GM12873 (cell line): ENCODE results near the gene KIAA1549.

Source experiments
- TF ChIP-seq, protein P1 (sequence below): IDR thresholded peaks from 2 replicates; pipeline ENCODE4 v1.5.1; 2012; ENCODE audit warnings: low read depth, mild to moderate bottlenecking, moderate library complexity, low read length, control low read depth; ENCODE audit not compliant: insufficient read depth; ENCODE audit errors: missing control alignments

The KIAA1549 gene

GRCh38 chr7:138845711-138846110, 135.5 kb downstream of the KIAA1549 start:
- TF ChIP-seq, protein P1, sequence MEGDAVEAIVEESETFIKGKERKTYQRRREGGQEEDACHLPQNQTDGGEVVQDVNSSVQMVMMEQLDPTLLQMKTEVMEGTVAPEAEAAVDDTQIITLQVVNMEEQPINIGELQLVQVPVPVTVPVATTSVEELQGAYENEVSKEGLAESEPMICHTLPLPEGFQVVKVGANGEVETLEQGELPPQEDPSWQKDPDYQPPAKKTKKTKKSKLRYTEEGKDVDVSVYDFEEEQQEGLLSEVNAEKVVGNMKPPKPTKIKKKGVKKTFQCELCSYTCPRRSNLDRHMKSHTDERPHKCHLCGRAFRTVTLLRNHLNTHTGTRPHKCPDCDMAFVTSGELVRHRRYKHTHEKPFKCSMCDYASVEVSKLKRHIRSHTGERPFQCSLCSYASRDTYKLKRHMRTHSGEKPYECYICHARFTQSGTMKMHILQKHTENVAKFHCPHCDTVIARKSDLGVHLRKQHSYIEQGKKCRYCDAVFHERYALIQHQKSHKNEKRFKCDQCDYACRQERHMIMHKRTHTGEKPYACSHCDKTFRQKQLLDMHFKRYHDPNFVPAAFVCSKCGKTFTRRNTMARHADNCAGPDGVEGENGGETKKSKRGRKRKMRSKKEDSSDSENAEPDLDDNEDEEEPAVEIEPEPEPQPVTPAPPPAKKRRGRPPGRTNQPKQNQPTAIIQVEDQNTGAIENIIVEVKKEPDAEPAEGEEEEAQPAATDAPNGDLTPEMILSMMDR: no peak

- TF ChIP-seq, protein P1: no peak
These were observed 137.3 kb downstream of the KIAA1549 start for GRCh38 chr7:138843632-138844580.

GRCh38 chr7:138842111-138842510, 139.1 kb downstream of the KIAA1549 start:
- TF ChIP-seq, protein P1: no peak

DNA sequence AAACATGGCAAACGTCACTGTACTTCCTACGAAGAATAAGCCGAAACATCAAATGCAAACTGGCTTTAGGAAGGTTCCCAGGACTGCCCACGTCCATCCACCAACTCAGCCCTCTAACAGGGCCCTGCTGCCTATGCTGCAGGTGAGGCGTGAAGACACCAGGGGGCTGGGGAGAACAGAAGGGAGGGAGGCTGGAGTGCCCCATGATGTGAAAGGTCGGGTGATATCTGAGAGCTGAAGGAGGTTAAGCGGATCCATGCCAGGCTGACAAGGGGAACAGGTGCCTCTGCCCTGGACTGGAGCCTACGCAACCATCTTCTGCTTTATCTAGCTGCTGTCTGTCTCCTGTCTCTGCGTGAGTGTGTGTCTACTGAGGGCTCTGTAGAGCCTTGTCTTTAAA, 143.0 kb downstream of the KIAA1549 start:
- TF ChIP-seq, protein P1: no peak

DNA sequence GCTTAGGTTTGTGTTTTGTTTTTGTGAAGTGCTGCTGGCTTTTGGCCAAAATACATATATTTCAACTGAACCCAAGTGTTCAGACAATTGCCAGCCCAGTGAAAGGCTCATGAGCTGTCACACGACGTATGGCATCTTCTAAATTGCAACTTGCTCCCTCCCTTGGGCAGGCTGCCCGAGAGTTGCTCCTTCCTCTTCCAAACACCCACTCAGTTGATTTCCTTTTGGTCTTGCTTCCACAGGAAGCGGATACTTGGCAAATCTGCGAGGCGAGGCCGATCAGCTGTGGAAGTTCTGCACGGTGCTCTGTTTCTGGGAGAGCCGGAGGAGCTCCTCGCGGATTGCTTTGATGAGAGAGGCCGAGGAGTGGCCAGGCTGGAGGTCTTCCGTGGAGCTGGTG, 143.6 kb downstream of the KIAA1549 start:
- TF ChIP-seq, protein P1: no peak

DNA sequence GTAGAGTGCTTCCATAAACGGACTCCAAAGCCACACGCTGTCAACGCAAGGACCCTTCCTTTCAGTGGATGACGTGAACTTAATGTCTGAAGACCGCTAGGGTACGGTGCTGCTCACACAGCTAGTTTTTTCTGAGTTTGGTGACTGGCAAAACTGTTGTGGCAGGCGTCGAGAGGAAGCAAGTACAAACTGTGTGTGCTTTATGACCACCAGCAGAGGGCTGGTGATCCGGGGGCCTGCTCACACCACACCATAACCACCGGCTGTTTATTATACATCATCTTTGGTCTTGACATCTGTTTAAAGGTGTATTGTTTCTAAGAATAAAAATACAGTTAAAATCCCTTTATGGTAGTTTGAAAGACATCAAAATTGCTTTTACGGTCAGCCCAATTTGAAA, 146.1 kb downstream of the KIAA1549 start:
- TF ChIP-seq, protein P1: no peak

DNA sequence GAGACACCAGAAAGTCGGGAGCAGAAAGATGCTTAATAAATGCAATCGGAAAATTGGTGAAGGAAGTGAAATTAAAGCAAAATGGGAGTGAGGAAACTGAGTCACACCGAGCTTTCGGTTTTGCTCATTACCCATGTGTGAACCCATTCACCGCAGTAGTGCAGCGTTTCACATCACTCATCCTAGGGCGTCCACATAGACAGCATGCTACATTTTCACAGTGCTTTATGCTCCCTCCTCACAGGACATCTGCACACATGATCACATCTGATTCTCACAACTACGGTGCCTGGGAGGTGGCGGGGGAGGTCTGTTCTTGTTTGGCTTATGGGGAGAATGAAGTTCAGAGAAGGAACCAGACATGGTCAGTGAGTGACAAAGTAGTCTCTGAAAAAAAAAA, 146.6 kb downstream of the KIAA1549 start:
- TF ChIP-seq, protein P1: no peak
